Ascending aorta (tissue), 2 donors: ENCODE data around the gene RBM22. TPM values are rescaled to one million over a fixed set of nuclear protein-coding genes. Genes with fewer than 3 reads are reported as not detected.

ENCODE experiments used
- DNase-seq, 2 donors: peaks; one replicate each; pipeline ENCODE4 v3.0.0-alpha.2; 2019; ENCODE audit warnings: low spot score in 2 of 2
- H3K27ac ChIP-seq, 2 donors: fragments of 200-600 bp; sonication (generic); one replicate each; pipeline ENCODE4 v1.5.1; 2016 to 2017; ENCODE audit warnings: mild to moderate bottlenecking in 1 of 2
- H3K27me3 ChIP-seq: fragments of 200-600 bp; sonication (generic); one replicate; pipeline ENCODE4 v1.5.1; 2017
- H3K36me3 ChIP-seq, 2 donors: fragments of 200-600 bp; sonication (generic); one replicate each; pipeline ENCODE4 v1.5.1; 2016
- H3K4me1 ChIP-seq, 2 donors: fragments of 200-600 bp; sonication (generic); one replicate each; pipeline ENCODE4 v1.5.1; 2016 to 2017; ENCODE audit warnings: mild to moderate bottlenecking in 1 of 2
- H3K4me3 ChIP-seq, 2 donors: fragments of 200-600 bp; sonication (generic); one replicate each; pipeline ENCODE4 v1.5.1; 2016 to 2017; ENCODE audit warnings: mild to moderate bottlenecking in 1 of 2
- H3K9me3 ChIP-seq, 2 donors: fragments of 200-600 bp; sonication (generic); one replicate each; pipeline ENCODE4 v1.5.1; 2016
- CTCF ChIP-seq, 3 experiments: fragments of 200-600 bp in 2 of 3; fragments of 450-650 bp in 1 of 3; sonication (generic) in 2 of 3; IDR thresholded peaks; one replicate each; pipeline ENCODE4 v1.5.1; 2016 to 2019; ENCODE audit warnings: antibody characterized with exemption in 3 of 3, mild to moderate bottlenecking in 1 of 3, moderate library complexity in 1 of 3
- intact Hi-C: fragments of 100-400 bp; cut with DNase I; formaldehyde crosslinking; loops from one replicate; pipeline ENCODE4 v1.15.1; 2023
- total RNA-seq: library from RNA; depleted of rRNA; stranded (reverse); fragments of >200 nt; gene quantifications from one replicate; pipeline ENCODE4 v1.1.0, GENCODE V29; 2016

Gene RBM22
- total RNA-seq, 1 donor from 2014 or later = 45.3 TPM

DNA sequence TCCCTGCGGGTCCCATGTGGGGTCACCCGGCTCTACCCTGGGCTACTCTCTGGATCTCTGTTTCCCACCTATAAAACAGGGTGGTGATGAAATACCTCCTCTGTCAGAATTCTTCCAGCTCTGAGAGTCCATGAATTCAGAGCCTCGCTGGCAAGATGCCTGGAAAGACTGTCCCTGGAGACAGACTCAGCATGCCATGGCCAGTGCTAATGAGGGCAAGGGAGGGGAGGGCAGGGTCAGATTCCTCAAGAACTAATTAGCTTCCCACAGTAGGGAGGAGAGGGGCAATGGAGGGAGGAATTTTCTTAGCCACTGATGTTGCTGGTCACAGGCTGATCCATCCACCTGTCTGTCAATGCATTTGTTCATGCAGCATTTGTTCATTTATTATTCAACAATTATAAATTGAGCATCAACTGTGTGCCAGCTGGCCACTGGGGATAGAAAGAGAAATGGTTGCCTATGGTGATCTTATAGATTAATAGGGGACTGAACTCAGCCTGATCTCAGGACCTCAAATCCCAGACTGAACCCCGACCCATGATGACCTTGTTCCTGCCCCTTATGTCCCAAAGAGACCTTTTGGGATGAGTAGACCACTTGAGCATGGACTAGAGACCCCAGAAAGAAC is 55.7 kb downstream of the RBM22 start:
- intact Hi-C loops = no loop called here
- no peaks in the 10 kb centered on the region for H3K27me3 ChIP-seq
- peak overlapping the region; percentile 95 to 96 for H3K27ac ChIP-seq
- peak overlapping the region; percentile 10 to 19 for H3K4me3 ChIP-seq
- H3K4me1 ChIP-seq = peaks cover 53 to 86% of the 10 kb centered on the region in 2 donors
- no peaks in the 10 kb centered on the region for H3K9me3 ChIP-seq
- H3K36me3 ChIP-seq = peaks cover 22 to 23% of the 10 kb centered on the region in 2 donors
- no peak for TF ChIP-seq CTCF (IDR thresholded peaks at IDR 0.05)
- peak in 1 of 2 donors; percentile 92 for DNase-seq

- Histone ChIP-seq H3K4me1 (peaks cover 54 to 88% of the 10 kb centered on the region in 2 donors), H3K9me3 (no peaks in the 10 kb centered on the region), H3K27me3 (no peaks in the 10 kb centered on the region), H3K4me3 (peak overlapping the region; percentile 10 to 19), H3K27ac (peak overlapping the region; percentile 95 to 96), H3K36me3 (peaks cover 15 to 16% of the 10 kb centered on the region in 2 donors)
- no peak for TF ChIP-seq CTCF (IDR thresholded peaks at IDR 0.05)
- intact Hi-C loops = loop anchor here (5.0 kb wide), 1 partner anchor 42 kb away; no protein-coding TSS in a partner anchor
- no peak for DNase-seq
Measured at GRCh38 chr5:150644514-150644913, 56.3 kb downstream of the RBM22 start.

DNA sequence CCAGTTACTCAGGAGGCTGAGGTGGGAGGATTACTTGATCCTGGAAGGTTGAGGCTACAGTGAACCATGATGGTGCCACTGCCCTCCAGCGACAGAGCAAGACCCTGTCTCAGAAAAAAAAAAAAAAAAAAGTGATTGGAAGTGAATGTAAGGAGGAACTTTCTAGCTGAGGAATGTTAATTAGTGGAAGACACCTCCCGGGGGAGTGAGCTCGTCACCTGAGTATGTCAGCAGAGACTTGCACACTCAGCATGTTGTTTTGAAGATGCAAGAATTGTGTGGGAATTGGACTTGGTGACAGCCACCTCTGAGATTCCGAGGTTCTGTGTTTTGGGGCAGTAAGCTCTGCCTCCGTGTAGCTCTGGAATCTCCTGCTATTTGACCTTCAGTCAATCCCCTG is 56.8 kb downstream of the RBM22 start:
- TF ChIP-seq CTCF (IDR thresholded peaks at IDR 0.05) = no peak
- no peak for DNase-seq
- Histone ChIP-seq H3K27me3 (no peaks in the 10 kb centered on the region), H3K4me3 (no peak overlapping the region), H3K9me3 (no peaks in the 10 kb centered on the region), H3K4me1 (peaks cover 56 to 88% of the 10 kb centered on the region in 2 donors), H3K27ac (peak overlapping the region; percentile 95 to 96), H3K36me3 (peaks cover 11% of the 10 kb centered on the region in 2 donors)
- intact Hi-C loops = loop anchor here (5.0 kb wide), 1 partner anchor 42 kb away; no protein-coding TSS in a partner anchor

GRCh38 chr5:150642991-150643710 is 57.7 kb downstream of the RBM22 start:
- intact Hi-C loops = loop anchor here (5.0 kb wide), 1 partner anchor 41 kb away; no protein-coding TSS in a partner anchor
- Histone ChIP-seq H3K9me3 (no peaks in the 10 kb centered on the region), H3K4me3 (peak overlapping the region; percentile 42 to 48), H3K27me3 (no peaks in the 10 kb centered on the region), H3K4me1 (peaks cover 54 to 88% of the 10 kb centered on the region in 2 donors), H3K36me3 (peaks cover 2% of the 10 kb centered on the region in 2 donors), H3K27ac (peak overlapping the region; percentile 95 to 96)
- no peak for TF ChIP-seq CTCF (IDR thresholded peaks at IDR 0.05)
- DNase-seq = no peak

DNA sequence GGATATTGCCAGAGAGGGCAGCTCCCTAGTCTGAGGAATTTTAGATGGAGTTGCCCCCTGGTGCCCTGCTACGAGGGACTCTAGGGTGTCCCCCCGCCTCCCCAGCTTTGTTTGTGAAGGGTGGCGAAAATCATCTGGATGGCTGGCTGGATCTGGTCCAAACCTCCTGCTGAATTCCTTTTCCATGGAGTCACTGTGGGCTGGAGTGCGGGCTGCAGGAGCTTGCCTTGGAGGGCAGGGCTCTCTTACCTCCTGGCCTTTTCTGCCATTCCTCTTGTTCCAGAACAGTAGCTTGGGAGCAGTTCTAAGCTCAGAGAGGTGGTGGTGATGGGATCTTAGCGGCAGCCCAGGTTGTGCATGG is 58.3 kb downstream of the RBM22 start:
- H3K9me3 ChIP-seq = no peaks in the 10 kb centered on the region
- intact Hi-C loops = loop anchor here (5.0 kb wide), 1 partner anchor 40 kb away; no protein-coding TSS in a partner anchor
- H3K27ac ChIP-seq = peak overlapping the region; percentile 95 to 96
- H3K4me1 ChIP-seq = peaks cover 57 to 88% of the 10 kb centered on the region in 2 donors
- TF ChIP-seq CTCF (IDR thresholded peaks at IDR 0.05) = no peak
- DNase-seq = peak in 1 of 2 donors; percentile 93
- H3K36me3 ChIP-seq = no peaks in the 10 kb centered on the region
- H3K4me3 ChIP-seq = peak overlapping the region; percentile 42 to 48
- H3K27me3 ChIP-seq = no peaks in the 10 kb centered on the region
